Endothelial cell of umbilical vein (primary cell): ENCODE measurements around the gene LY9. TPM values are rescaled to one million over a fixed set of nuclear protein-coding genes. Genes with fewer than 3 reads are reported as not detected.

Source experiments
- BruUV-seq: library from RNA; stranded (reverse); fragments of 400-500 nt; replicated peaks from 2 replicates; lab custom pipeline; 2021; lab: Mats Ljungman, UMichigan
- CTCF ChIA-PET: fragments of 300-600, 350-600 bp; sonication (Branson Sonifier 250); formaldehyde crosslinking; loops from one replicate; lab custom pipeline; 2021; ENCODE audit warnings: antibody characterized with exemption, inconsistent platforms; lab: Charles Lee
- POLR2A ChIA-PET: fragments of 300-600, 350-600 bp; sonication (Branson Sonifier 250); formaldehyde crosslinking; loops from one replicate; lab custom pipeline; 2021; ENCODE audit warnings: antibody characterized with exemption, inconsistent platforms; lab: Charles Lee
- DNase-seq: peaks from one replicate; pipeline ENCODE4 v3.0.0-alpha.2; 2011; ENCODE audit warnings: low read depth, low spot score
- FAIRE-seq: peaks from 2 replicates; lab custom pipeline; 2011; peaks lifted over from hg19 to GRCh38; lab: Jason Lieb, UNC
- H2AFZ ChIP-seq: 2 replicates; pipeline ENCODE4 v1.6.0; 2012; ENCODE audit warnings: low read depth, low read length, control low read depth, inconsistent platforms
- H3K27ac ChIP-seq: 2 replicates; pipeline ENCODE4 v1.5.1; 2011; ENCODE audit warnings: low read depth, mild to moderate bottlenecking, control low read depth, low read length, moderate library complexity; ENCODE audit not compliant: insufficient read depth
- H3K27me3 ChIP-seq, 2 experiments: 2 replicates each; pipeline versions ENCODE4 v1.6.0 to v1.6.1; 2011; ENCODE audit warnings: low read length in 2 of 2, mixed read lengths in 1 of 2; ENCODE audit not compliant: control insufficient read depth in 2 of 2, insufficient read depth in 2 of 2
- H3K36me3 ChIP-seq, 2 experiments: 2 replicates in 1 of 2; 3 replicates in 1 of 2; pipeline ENCODE4 v1.5.1; 2011; ENCODE audit warnings: low read length in 2 of 2, mild to moderate bottlenecking in 1 of 2, moderate library complexity in 1 of 2; ENCODE audit not compliant: control insufficient read depth in 2 of 2, insufficient read depth in 2 of 2; ENCODE audit errors: extremely low read depth in 1 of 2
- H3K4me1 ChIP-seq: 3 replicates; pipeline ENCODE4 v1.5.1; 2011; ENCODE audit warnings: mild to moderate bottlenecking, low read length; ENCODE audit not compliant: control insufficient read depth, insufficient read depth; ENCODE audit errors: extremely low read depth
- H3K4me2 ChIP-seq: 2 replicates; pipeline ENCODE4 v1.6.1; 2011; ENCODE audit warnings: low read length, control low read depth, mixed read lengths; ENCODE audit not compliant: insufficient read depth
- H3K4me3 ChIP-seq, 3 experiments: fragments of 200-600 bp in 1 of 3; sonication (generic), shearing (Covaris generic) in 1 of 3; replicated peaks in 1 of 3; 2 replicates each; pipeline ENCODE4 v1.5.1; 2011 to 2016; ENCODE audit warnings: control low read depth in 3 of 3, low read length in 3 of 3, mild to moderate bottlenecking in 2 of 3, inconsistent platforms in 1 of 3, low read depth in 1 of 3, moderate library complexity in 1 of 3; ENCODE audit not compliant: insufficient read depth in 1 of 3
- H3K79me2 ChIP-seq: 2 replicates; pipeline ENCODE4 v1.6.0; 2012; ENCODE audit warnings: low read length, inconsistent platforms; ENCODE audit not compliant: control insufficient read depth, insufficient read depth
- H3K9ac ChIP-seq: replicated peaks from 2 replicates; pipeline ENCODE3; 2011; ENCODE audit warnings: low read length, control low read depth; ENCODE audit not compliant: insufficient read depth; ENCODE audit errors: extremely low read depth
- H3K9me1 ChIP-seq: replicated peaks from 3 replicates; pipeline ENCODE4 v1.6.0; 2011; ENCODE audit warnings: mild to moderate bottlenecking, low read length; ENCODE audit not compliant: control insufficient read depth, insufficient read depth; ENCODE audit errors: extremely low read depth
- H3K9me3 ChIP-seq: replicated peaks from 2 replicates; pipeline ENCODE4 v1.5.1; 2012; ENCODE audit warnings: low read length, inconsistent platforms; ENCODE audit not compliant: control insufficient read depth, insufficient read depth
- H4K20me1 ChIP-seq: replicated peaks from 2 replicates; pipeline ENCODE3; 2011; ENCODE audit warnings: mild to moderate bottlenecking, low read length; ENCODE audit not compliant: control insufficient read depth, insufficient read depth; ENCODE audit errors: extremely low read depth
- CTCF ChIP-seq, 2 donors: IDR thresholded peaks; 1 replicate in 1 of 2; 2 replicates in 1 of 2; pipeline ENCODE4 v1.5.1; 2011; ENCODE audit warnings: low read length in 2 of 2, mild to moderate bottlenecking in 2 of 2, moderate library complexity in 2 of 2, control low read depth in 1 of 2, inconsistent platforms in 1 of 2, low read depth in 1 of 2; ENCODE audit not compliant: insufficient read depth in 1 of 2; ENCODE audit errors: extremely low read depth in 1 of 2
- EZH2 ChIP-seq: IDR thresholded peaks from 2 replicates; pipeline ENCODE4 v1.6.1; 2012; ENCODE audit warnings: borderline replicate concordance, low read depth, mild to moderate bottlenecking, moderate library complexity, low read length, inconsistent platforms; ENCODE audit not compliant: severe bottlenecking
- JUN ChIP-seq: IDR thresholded peaks from 2 replicates; pipeline ENCODE4 v1.6.1; 2011; ENCODE audit warnings: borderline replicate concordance, low read depth; ENCODE audit not compliant: insufficient read length, insufficient read depth
- MYC ChIP-seq: IDR thresholded peaks from one replicate; pipeline ENCODE4 v1.6.1; 2011; ENCODE audit warnings: mild to moderate bottlenecking, low read depth, low read length
- POLR2AphosphoS5 ChIP-seq: IDR thresholded peaks from 2 replicates; pipeline ENCODE4 v1.6.1; 2012; ENCODE audit warnings: low read depth, mild to moderate bottlenecking, control low read depth, low read length, moderate library complexity; ENCODE audit not compliant: insufficient read depth
- dilution Hi-C: fragments of 300-500 bp; cut with MboI; formaldehyde crosslinking; loops from one replicate; pipeline ENCODE4 v1.15.0; 2019; ENCODE audit warnings: low sequenced_read_pairs; ENCODE audit not compliant: extremely low pct_ligation_motif_present
- intact Hi-C: fragments of 100-400 bp; cut with micrococcal nuclease; formaldehyde crosslinking; loops from one replicate; pipeline ENCODE4 v1.10.0; 2022
- polyA plus RNA-seq, 4 experiments: library from polyadenylated mRNA; depleted of rRNA in 3 of 4; stranded (reverse) in 3 of 4; unstranded in 1 of 4; fragments of >200 nt; gene quantifications; 2 replicates each; pipeline versions ENCODE4 v1.2.1 to v1.2.3, GENCODE V29; 2011 to 2012; ENCODE audit warnings: missing spikeins in 1 of 4
- total RNA-seq: library from RNA; stranded (reverse); gene quantifications from 2 replicates; pipeline ENCODE4 v1.2.3, GENCODE V29; 2021
- TF ChIP-seq, protein P1 (sequence below): IDR thresholded peaks from 2 replicates; pipeline ENCODE4 v1.6.1; 2011; ENCODE audit not compliant: insufficient read depth, insufficient read length

Gene LY9
- total and polyA plus RNA-seq, 2 donors (not counting 3 experiments of a cell fraction or from before 2014, with no cell fraction given): not detected

- Histone ChIP-seq H3K4me1 (no peaks in the 10 kb centered on the region), H3K4me2 (no peak overlapping the region), H3K4me3 (no peak overlapping the region), H3K27ac (no peak overlapping the region), H2AFZ (no peak overlapping the region), H3K9me1 (no peaks in the 10 kb centered on the region), H3K27me3 (no peaks in the 10 kb centered on the region), H3K79me2 (no peaks in the 10 kb centered on the region), H4K20me1 (no peaks in the 10 kb centered on the region), H3K36me3 (no peaks in the 10 kb centered on the region), H3K9ac (no peak overlapping the region), H3K9me3 (no peaks in the 10 kb centered on the region)
- ChIA-PET POLR2A (no interaction called here), CTCF (interaction anchor here (1.2 kb wide), 1 partner anchor 37 kb away, joined by 3 read pairs; no protein-coding TSS in a partner anchor)
- dilution Hi-C loops: no loop called here
- FAIRE-seq (no peak), DNase-seq (no peak)
- TF ChIP-seq JUN: no peak
- no peak for TF ChIP-seq EZH2
- TF ChIP-seq, protein P1, sequence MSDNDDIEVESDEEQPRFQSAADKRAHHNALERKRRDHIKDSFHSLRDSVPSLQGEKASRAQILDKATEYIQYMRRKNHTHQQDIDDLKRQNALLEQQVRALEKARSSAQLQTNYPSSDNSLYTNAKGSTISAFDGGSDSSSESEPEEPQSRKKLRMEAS: no peak
- TF ChIP-seq CTCF (IDR thresholded peaks at IDR 0.05; ENCODE audit: extremely low read depth in 1 of 2, insufficient read depth in 1 of 2, low read depth in 1 of 2, low read length in 2 of 2): no peak
- no peak for TF ChIP-seq POLR2AphosphoS5
- TF ChIP-seq MYC: no peak
- intact Hi-C loops: no loop called here
- no TSS peak for BruUV-seq
Observed at GRCh38 chr1:160797861-160798273, 1.9 kb downstream of the LY9 start.
